ENCODE data around the gene AWAT2.

DNA sequence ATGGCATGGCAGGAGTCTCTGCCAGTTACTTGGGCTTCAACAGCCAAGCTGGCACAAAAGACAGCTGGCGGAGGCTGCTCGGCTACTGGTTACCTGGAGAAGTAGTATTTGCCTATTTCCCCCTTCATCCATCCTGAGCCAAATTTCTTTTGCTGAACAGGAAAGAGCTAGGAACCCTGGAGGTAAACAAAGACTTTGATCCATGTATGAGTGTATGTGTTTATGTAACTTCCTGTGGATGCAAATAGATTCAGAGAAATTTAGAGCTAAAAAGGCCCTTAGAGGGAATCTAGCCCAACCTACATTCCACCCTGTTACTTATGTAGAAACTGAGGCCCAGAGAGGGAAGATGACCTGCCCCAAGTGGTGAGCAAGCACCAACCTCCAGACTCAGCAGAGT, 11.2 kb downstream of the AWAT2 start:
- TF ChIP-seq CTCF (conservative IDR thresholded peaks at IDR 0.05; ENCODE audit: low read depth in 2 of 2), result no peak
- TF ChIP-seq, protein P1, sequence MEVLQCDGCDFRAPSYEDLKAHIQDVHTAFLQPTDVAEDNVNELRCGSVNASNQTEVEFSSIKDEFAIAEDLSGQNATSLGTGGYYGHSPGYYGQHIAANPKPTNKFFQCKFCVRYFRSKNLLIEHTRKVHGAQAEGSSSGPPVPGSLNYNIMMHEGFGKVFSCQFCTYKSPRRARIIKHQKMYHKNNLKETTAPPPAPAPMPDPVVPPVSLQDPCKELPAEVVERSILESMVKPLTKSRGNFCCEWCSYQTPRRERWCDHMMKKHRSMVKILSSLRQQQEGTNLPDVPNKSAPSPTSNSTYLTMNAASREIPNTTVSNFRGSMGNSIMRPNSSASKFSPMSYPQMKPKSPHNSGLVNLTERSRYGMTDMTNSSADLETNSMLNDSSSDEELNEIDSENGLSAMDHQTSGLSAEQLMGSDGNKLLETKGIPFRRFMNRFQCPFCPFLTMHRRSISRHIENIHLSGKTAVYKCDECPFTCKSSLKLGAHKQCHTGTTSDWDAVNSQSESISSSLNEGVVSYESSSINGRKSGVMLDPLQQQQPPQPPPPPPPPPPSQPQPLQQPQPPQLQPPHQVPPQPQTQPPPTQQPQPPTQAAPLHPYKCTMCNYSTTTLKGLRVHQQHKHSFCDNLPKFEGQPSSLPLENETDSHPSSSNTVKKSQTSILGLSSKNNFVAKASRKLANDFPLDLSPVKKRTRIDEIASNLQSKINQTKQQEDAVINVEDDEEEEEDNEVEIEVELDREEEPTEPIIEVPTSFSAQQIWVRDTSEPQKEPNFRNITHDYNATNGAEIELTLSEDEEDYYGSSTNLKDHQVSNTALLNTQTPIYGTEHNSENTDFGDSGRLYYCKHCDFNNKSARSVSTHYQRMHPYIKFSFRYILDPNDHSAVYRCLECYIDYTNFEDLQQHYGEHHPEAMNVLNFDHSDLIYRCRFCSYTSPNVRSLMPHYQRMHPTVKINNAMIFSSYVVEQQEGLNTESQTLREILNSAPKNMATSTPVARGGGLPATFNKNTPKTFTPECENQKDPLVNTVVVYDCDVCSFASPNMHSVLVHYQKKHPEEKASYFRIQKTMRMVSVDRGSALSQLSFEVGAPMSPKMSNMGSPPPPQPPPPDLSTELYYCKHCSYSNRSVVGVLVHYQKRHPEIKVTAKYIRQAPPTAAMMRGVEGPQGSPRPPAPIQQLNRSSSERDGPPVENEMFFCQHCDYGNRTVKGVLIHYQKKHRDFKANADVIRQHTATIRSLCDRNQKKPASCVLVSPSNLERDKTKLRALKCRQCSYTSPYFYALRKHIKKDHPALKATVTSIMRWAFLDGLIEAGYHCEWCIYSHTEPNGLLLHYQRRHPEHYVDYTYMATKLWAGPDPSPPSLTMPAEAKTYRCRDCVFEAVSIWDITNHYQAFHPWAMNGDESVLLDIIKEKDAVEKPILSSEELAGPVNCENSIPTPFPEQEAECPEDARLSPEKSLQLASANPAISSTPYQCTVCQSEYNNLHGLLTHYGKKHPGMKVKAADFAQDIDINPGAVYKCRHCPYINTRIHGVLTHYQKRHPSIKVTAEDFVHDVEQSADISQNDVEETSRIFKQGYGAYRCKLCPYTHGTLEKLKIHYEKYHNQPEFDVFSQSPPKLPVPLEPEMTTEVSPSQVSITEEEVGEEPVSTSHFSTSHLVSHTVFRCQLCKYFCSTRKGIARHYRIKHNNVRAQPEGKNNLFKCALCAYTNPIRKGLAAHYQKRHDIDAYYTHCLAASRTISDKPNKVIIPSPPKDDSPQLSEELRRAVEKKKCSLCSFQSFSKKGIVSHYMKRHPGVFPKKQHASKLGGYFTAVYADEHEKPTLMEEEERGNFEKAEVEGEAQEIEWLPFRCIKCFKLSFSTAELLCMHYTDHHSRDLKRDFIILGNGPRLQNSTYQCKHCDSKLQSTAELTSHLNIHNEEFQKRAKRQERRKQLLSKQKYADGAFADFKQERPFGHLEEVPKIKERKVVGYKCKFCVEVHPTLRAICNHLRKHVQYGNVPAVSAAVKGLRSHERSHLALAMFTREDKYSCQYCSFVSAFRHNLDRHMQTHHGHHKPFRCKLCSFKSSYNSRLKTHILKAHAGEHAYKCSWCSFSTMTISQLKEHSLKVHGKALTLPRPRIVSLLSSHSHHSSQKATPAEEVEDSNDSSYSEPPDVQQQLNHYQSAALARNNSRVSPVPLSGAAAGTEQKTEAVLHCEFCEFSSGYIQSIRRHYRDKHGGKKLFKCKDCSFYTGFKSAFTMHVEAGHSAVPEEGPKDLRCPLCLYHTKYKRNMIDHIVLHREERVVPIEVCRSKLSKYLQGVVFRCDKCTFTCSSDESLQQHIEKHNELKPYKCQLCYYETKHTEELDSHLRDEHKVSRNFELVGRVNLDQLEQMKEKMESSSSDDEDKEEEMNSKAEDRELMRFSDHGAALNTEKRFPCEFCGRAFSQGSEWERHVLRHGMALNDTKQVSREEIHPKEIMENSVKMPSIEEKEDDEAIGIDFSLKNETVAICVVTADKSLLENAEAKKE (CRISPR knock-in tag; IDR thresholded peaks at IDR 0.05), result no peak
- TF ChIP-seq REST (IDR thresholded peaks at IDR 0.05; ENCODE audit: unreplicated experiment), result no peak

Data from GM23338 (cell line).